Neural cell (in vitro differentiated cells): ENCODE results near the gene GAREM1. TPM values are rescaled to one million over a fixed set of nuclear protein-coding genes. Genes with fewer than 3 reads are reported as not detected.

ENCODE experiments used
- H2AFZ ChIP-seq: fragments of 200-600, 300-800 bp; sonication (generic), shearing (Covaris generic); 2 replicates; pipeline ENCODE4 v1.6.0; 2014; ENCODE audit warnings: low read depth, mild to moderate bottlenecking, antibody characterized with exemption, low read length, moderate library complexity
- H3F3A ChIP-seq: fragments of 200-600 bp; shearing (Covaris generic); 2 replicates; pipeline ENCODE4 v1.6.1; 2016; ENCODE audit warnings: mild to moderate bottlenecking, moderate library complexity, mixed read lengths, antibody characterized with exemption, low read length; ENCODE audit not compliant: insufficient read depth, poor library complexity, severe bottlenecking
- H3K27ac ChIP-seq: fragments of 200-600, 300-800 bp; sonication (generic), shearing (Covaris generic); 2 replicates; pipeline ENCODE4 v1.5.1; 2014; ENCODE audit warnings: mild to moderate bottlenecking, low read length, moderate library complexity
- H3K27me3 ChIP-seq: fragments of 300-800, 200-600 bp; sonication (generic), shearing (Covaris generic); 2 replicates; pipeline ENCODE4 v1.6.0; 2014; ENCODE audit warnings: mild to moderate bottlenecking, low read depth, low read length, moderate library complexity; ENCODE audit not compliant: insufficient read depth
- H3K36me3 ChIP-seq: fragments of 300-800, 200-600 bp; sonication (generic), shearing (Covaris generic); 2 replicates; pipeline ENCODE4 v1.5.1; 2014; ENCODE audit warnings: mild to moderate bottlenecking, antibody characterized with exemption, low read length, moderate library complexity; ENCODE audit not compliant: insufficient read depth
- H3K4me2 ChIP-seq: fragments of 300-800, 200-600 bp; sonication (generic), shearing (Covaris generic); 2 replicates; pipeline ENCODE4 v1.6.0; 2014; ENCODE audit warnings: mild to moderate bottlenecking, low read length
- H3K4me3 ChIP-seq: fragments of 300-800, 200-600 bp; sonication (generic), shearing (Covaris generic); 2 replicates; pipeline ENCODE4 v1.5.1; 2014; ENCODE audit warnings: mild to moderate bottlenecking, low read length, moderate library complexity
- H3K79me2 ChIP-seq: fragments of 200-600 bp; shearing (Covaris generic); replicated peaks from 2 replicates; pipeline ENCODE4 v1.6.0; 2014; ENCODE audit warnings: mild to moderate bottlenecking, low read length, moderate library complexity; ENCODE audit not compliant: insufficient read depth
- H3K9ac ChIP-seq: fragments of 300-800, 200-600 bp; sonication (generic), shearing (Covaris generic); 2 replicates; pipeline ENCODE4 v1.6.1; 2016; ENCODE audit warnings: mild to moderate bottlenecking, low read length, mixed read lengths
- H3K9me2 ChIP-seq: fragments of 200-600 bp; shearing (Covaris generic); 2 replicates; pipeline ENCODE4 v1.6.1; 2016; ENCODE audit warnings: mild to moderate bottlenecking, low read length, mixed read lengths; ENCODE audit not compliant: insufficient read depth
- H3K9me3 ChIP-seq: fragments of 200-600, 300-800 bp; sonication (generic), shearing (Covaris generic); 2 replicates; pipeline ENCODE4 v1.6.1; 2016; ENCODE audit warnings: mild to moderate bottlenecking, mixed run types, low read length, moderate library complexity, mixed read lengths
- H4K20me1 ChIP-seq: fragments of 200-600 bp; shearing (Covaris generic); 2 replicates; pipeline ENCODE4 v1.6.1; 2016; ENCODE audit warnings: mild to moderate bottlenecking, mixed run types; ENCODE audit not compliant: insufficient read depth
- EP300 ChIP-seq: fragments of 450-650 bp; conservative IDR thresholded peaks from 2 replicates; pipeline ENCODE4 v1.6.1; 2014; ENCODE audit warnings: antibody characterized with exemption, mild to moderate bottlenecking, moderate library complexity; ENCODE audit not compliant: poor library complexity, severe bottlenecking
- EZH2 ChIP-seq: fragments of 200-600, 300-800 bp; shearing (Covaris generic), sonication (generic); IDR thresholded peaks from 2 replicates; pipeline ENCODE4 v1.6.1; 2014; ENCODE audit warnings: antibody characterized with exemption, low read length, borderline replicate concordance, mild to moderate bottlenecking; ENCODE audit not compliant: insufficient read depth, poor library complexity, severe bottlenecking
- MXI1 ChIP-seq: fragments of 450-650 bp; conservative IDR thresholded peaks from 2 replicates; pipeline ENCODE4 v1.6.1; 2014; ENCODE audit warnings: antibody characterized with exemption, mild to moderate bottlenecking; ENCODE audit not compliant: poor library complexity, severe bottlenecking
- POLR2AphosphoS5 ChIP-seq: IDR thresholded peaks from 2 replicates; pipeline ENCODE4 v1.6.1; 2012
- RAD21 ChIP-seq: fragments of 450-650 bp; conservative IDR thresholded peaks from 2 replicates; pipeline ENCODE4 v1.6.1; 2014; ENCODE audit warnings: antibody characterized with exemption, mild to moderate bottlenecking, moderate library complexity
- SMC3 ChIP-seq: fragments of 450-650 bp; conservative IDR thresholded peaks from 2 replicates; pipeline ENCODE4 v1.6.1; 2014; ENCODE audit warnings: antibody characterized with exemption, mild to moderate bottlenecking, moderate library complexity; ENCODE audit not compliant: poor library complexity
- TAF1 ChIP-seq: IDR thresholded peaks from 2 replicates; pipeline ENCODE4 v1.6.1; 2012; ENCODE audit warnings: low read depth
- polyA plus RNA-seq: library from polyadenylated mRNA; depleted of rRNA; stranded (reverse); fragments of >200 nt; gene quantifications from 2 replicates; pipeline ENCODE4 v1.2.3, GENCODE V29; 2014
- TF ChIP-seq, protein P1 (sequence below): IDR thresholded peaks from 2 replicates; pipeline ENCODE4 v1.6.1; 2012; ENCODE audit warnings: borderline replicate concordance
- TF ChIP-seq, protein P2 (sequence below): fragments of 450-650 bp; IDR thresholded peaks from 2 replicates; pipeline ENCODE4 v1.5.1; 2014; ENCODE audit warnings: antibody characterized with exemption, mild to moderate bottlenecking, moderate library complexity; ENCODE audit not compliant: poor library complexity, severe bottlenecking

GAREM1 gene
- polyA plus RNA-seq, 1 donor from 2014 or later = 1.3 TPM

DNA sequence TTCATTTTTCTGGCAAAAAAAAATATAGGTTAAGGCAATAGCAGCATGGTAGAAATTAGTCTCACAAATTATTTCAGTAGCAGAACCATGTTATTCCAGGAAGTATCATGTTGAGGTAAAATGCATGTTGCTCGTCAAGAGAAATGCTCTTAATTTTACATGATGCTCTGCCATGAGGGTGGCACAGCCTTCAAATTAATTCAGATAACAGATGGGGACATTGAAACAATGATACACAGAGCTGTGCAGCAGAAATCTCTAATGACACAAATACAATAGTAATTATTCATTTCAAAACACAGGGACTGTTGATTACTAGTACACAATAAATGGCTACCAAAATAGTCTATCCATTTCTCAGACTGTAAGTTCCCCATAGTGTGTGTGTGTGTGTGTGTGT lies 24.8 kb downstream of the GAREM1 start:
- no peaks in the 10 kb centered on the region for H3K27me3 ChIP-seq
- H2AFZ ChIP-seq = no peak overlapping the region
- no peaks in the 10 kb centered on the region for H3K9me2 ChIP-seq
- H3K79me2 ChIP-seq = peaks cover 9% of the 10 kb centered on the region
- H4K20me1 ChIP-seq = no peaks in the 10 kb centered on the region
- no peak overlapping the region for H3K27ac ChIP-seq
- H3K36me3 ChIP-seq = no peaks in the 10 kb centered on the region
- no peak overlapping the region for H3K4me3 ChIP-seq
- H3K4me2 ChIP-seq = no peak overlapping the region
- no peaks in the 10 kb centered on the region for H3K9me3 ChIP-seq
- H3F3A ChIP-seq = no peaks in the 10 kb centered on the region
- TF ChIP-seq TAF1 = no peak
- no peak overlapping the region for H3K9ac ChIP-seq

DNA sequence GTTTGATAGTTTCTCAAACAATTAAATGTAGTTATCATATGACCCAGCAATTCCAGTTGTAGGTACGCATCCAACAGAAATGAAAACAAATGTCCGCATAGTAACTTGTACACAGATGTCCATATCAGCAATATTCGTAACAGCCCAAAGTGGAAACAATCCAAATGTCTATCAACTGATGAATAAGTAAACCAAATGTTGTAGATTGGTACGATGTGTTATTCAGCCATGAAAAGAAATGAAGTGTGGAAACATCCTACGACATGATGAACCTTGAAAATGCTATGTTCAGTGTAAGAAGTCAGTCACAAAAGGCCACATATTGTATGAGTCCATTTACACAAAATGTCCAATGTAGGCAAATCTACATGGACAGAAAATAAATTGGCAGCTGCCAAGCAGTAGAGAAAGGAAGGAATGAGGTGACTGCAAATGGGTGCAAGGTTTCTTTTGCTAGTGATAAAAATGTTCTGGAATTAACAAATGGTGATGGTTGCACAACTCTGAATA lies 26.9 kb downstream of the GAREM1 start:
- no peak for TF ChIP-seq SMC3
- no peak for TF ChIP-seq EP300
- Histone ChIP-seq H3K36me3 (no peaks in the 10 kb centered on the region), H3K27ac (no peak overlapping the region), H3K9me3 (no peaks in the 10 kb centered on the region), H3K27me3 (no peaks in the 10 kb centered on the region), H3F3A (no peaks in the 10 kb centered on the region), H3K4me2 (no peak overlapping the region), H4K20me1 (no peaks in the 10 kb centered on the region), H3K79me2 (peaks cover 9% of the 10 kb centered on the region), H3K9me2 (no peaks in the 10 kb centered on the region), H3K9ac (no peak overlapping the region), H3K4me3 (no peak overlapping the region), H2AFZ (no peak overlapping the region)

DNA sequence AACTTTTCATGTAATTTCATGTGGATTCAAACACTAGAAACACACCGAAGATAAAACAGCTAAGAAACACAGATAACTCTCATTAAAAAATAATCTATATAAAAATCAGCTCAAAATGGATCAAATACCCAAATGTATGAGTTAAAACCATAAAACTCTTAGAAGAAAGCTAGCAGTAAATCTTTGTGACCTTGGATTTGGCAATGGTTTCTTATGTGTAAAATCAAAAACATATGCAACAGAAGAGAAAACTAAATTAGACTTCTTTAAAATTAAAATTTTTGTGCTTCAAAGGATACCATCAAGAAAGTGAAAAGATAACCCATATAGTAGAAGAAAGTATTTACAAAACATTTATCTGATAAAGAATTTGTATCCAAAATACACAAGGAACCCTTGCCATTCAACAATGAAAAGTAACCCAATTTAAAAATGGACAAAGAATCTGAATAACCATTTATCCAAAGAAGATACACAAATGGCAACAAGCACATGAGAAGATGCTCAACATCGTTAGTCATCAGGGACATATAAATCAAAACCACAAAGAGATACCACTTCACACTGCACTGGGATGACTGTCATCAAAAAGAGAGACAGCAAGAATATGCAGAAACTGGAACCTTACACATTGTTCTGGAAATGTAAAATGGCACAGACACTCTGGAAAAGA lies 27.5 kb downstream of the GAREM1 start:
- no peaks in the 10 kb centered on the region for H3K9me2 ChIP-seq
- H3K27ac ChIP-seq = no peak overlapping the region

DNA sequence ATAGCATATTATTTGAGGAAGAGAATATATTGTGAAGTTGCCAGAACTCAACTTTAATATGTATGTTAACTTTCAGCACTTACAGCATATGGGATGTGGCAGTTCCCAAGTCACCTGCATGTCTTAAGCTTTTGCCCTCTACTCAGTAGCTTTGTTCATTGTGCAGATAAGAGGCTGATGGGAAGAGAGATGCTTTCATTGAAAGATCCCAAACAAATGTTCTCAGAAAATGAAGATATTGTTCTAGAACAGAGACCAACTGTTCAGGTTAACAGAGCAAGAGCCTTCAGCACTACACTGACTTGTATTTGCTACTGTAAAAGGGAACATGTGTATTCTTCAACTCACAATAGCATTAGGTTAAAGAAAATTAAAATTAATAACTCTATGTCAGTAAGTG lies 28.1 kb downstream of the GAREM1 start:
- Histone ChIP-seq H3K4me3 (no peak overlapping the region), H4K20me1 (no peaks in the 10 kb centered on the region), H3K9me3 (no peaks in the 10 kb centered on the region), H3K36me3 (no peaks in the 10 kb centered on the region), H3F3A (no peaks in the 10 kb centered on the region), H3K4me2 (no peak overlapping the region), H3K27ac (no peak overlapping the region), H2AFZ (no peak overlapping the region), H3K79me2 (peaks cover 9% of the 10 kb centered on the region), H3K9me2 (no peaks in the 10 kb centered on the region), H3K9ac (no peak overlapping the region), H3K27me3 (no peaks in the 10 kb centered on the region)
- TF ChIP-seq, protein P1, sequence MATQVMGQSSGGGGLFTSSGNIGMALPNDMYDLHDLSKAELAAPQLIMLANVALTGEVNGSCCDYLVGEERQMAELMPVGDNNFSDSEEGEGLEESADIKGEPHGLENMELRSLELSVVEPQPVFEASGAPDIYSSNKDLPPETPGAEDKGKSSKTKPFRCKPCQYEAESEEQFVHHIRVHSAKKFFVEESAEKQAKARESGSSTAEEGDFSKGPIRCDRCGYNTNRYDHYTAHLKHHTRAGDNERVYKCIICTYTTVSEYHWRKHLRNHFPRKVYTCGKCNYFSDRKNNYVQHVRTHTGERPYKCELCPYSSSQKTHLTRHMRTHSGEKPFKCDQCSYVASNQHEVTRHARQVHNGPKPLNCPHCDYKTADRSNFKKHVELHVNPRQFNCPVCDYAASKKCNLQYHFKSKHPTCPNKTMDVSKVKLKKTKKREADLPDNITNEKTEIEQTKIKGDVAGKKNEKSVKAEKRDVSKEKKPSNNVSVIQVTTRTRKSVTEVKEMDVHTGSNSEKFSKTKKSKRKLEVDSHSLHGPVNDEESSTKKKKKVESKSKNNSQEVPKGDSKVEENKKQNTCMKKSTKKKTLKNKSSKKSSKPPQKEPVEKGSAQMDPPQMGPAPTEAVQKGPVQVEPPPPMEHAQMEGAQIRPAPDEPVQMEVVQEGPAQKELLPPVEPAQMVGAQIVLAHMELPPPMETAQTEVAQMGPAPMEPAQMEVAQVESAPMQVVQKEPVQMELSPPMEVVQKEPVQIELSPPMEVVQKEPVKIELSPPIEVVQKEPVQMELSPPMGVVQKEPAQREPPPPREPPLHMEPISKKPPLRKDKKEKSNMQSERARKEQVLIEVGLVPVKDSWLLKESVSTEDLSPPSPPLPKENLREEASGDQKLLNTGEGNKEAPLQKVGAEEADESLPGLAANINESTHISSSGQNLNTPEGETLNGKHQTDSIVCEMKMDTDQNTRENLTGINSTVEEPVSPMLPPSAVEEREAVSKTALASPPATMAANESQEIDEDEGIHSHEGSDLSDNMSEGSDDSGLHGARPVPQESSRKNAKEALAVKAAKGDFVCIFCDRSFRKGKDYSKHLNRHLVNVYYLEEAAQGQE = no peak
- TF ChIP-seq RAD21 (no peak), MXI1 (no peak), EZH2 (no peak)
- TF ChIP-seq, protein P2, sequence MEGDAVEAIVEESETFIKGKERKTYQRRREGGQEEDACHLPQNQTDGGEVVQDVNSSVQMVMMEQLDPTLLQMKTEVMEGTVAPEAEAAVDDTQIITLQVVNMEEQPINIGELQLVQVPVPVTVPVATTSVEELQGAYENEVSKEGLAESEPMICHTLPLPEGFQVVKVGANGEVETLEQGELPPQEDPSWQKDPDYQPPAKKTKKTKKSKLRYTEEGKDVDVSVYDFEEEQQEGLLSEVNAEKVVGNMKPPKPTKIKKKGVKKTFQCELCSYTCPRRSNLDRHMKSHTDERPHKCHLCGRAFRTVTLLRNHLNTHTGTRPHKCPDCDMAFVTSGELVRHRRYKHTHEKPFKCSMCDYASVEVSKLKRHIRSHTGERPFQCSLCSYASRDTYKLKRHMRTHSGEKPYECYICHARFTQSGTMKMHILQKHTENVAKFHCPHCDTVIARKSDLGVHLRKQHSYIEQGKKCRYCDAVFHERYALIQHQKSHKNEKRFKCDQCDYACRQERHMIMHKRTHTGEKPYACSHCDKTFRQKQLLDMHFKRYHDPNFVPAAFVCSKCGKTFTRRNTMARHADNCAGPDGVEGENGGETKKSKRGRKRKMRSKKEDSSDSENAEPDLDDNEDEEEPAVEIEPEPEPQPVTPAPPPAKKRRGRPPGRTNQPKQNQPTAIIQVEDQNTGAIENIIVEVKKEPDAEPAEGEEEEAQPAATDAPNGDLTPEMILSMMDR = no peak

More for the DNA sequence above, 27.5 kb downstream of the GAREM1 start:
- Histone ChIP-seq H3K4me2 (no peak overlapping the region), H3K9me3 (no peaks in the 10 kb centered on the region), H4K20me1 (no peaks in the 10 kb centered on the region), H3K36me3 (no peaks in the 10 kb centered on the region), H3F3A (no peaks in the 10 kb centered on the region), H3K79me2 (peaks cover 9% of the 10 kb centered on the region), H3K27me3 (no peaks in the 10 kb centered on the region), H3K4me3 (no peak overlapping the region), H3K9ac (no peak overlapping the region), H2AFZ (no peak overlapping the region)
- TF ChIP-seq, protein P2 = no peak
- TF ChIP-seq TAF1 (no peak), POLR2AphosphoS5 (no peak), EZH2 (no peak), MXI1 (no peak)
